Keratinocyte (primary cell): ENCODE measurements around the gene ZFR2. TPM values are rescaled to one million over a fixed set of nuclear protein-coding genes. Genes with fewer than 3 reads are reported as not detected.

Experiments used
- DNase-seq: peaks from one replicate; pipeline ENCODE4 v3.0.0-alpha.2; 2011; ENCODE audit warnings: low read depth, missing footprints, low spot score
- FAIRE-seq: peaks from 2 replicates; lab custom pipeline; 2011; peaks lifted over from hg19 to GRCh38; lab: Jason Lieb, UNC
- H2AFZ ChIP-seq: 2 replicates; pipeline ENCODE4 v1.6.0; 2012; ENCODE audit warnings: low read length, control low read depth, inconsistent platforms; ENCODE audit not compliant: control insufficient read depth
- H3K27ac ChIP-seq: 2 replicates; pipeline ENCODE4 v1.5.1; 2011; ENCODE audit warnings: low read length; ENCODE audit not compliant: control insufficient read depth, insufficient read depth
- H3K27me3 ChIP-seq: 3 replicates; pipeline ENCODE4 v1.6.0; 2011; ENCODE audit warnings: low read length; ENCODE audit not compliant: control insufficient read depth, insufficient read depth; ENCODE audit errors: extremely low read depth
- H3K36me3 ChIP-seq, 2 experiments: 2 replicates in 1 of 2; 3 replicates in 1 of 2; pipeline ENCODE4 v1.5.1; 2011; ENCODE audit warnings: low read length in 2 of 2, mild to moderate bottlenecking in 1 of 2; ENCODE audit not compliant: control insufficient read depth in 2 of 2, insufficient read depth in 2 of 2; ENCODE audit errors: extremely low read depth in 1 of 2
- H3K4me1 ChIP-seq: 3 replicates; pipeline ENCODE4 v1.5.1; 2011; ENCODE audit warnings: low read length; ENCODE audit not compliant: control insufficient read depth, insufficient read depth; ENCODE audit errors: extremely low read depth
- H3K4me2 ChIP-seq: 3 replicates; pipeline ENCODE4 v1.6.0; 2011; ENCODE audit warnings: low read depth, low read length; ENCODE audit not compliant: control insufficient read depth, insufficient read depth; ENCODE audit errors: extremely low read depth
- H3K4me3 ChIP-seq, 3 experiments: fragments of 200-600 bp in 1 of 3; sonication (generic) in 1 of 3; 2 replicates in 2 of 3; 3 replicates in 1 of 3; pipeline ENCODE4 v1.5.1; 2011 to 2016; ENCODE audit warnings: low read length in 3 of 3, mild to moderate bottlenecking in 3 of 3, control low read depth in 2 of 3, inconsistent platforms in 1 of 3, low read depth in 1 of 3, mixed read lengths in 1 of 3, mixed run types in 1 of 3, moderate library complexity in 1 of 3; ENCODE audit not compliant: control insufficient read depth in 2 of 3, insufficient read depth in 2 of 3; ENCODE audit errors: extremely low read depth in 1 of 3
- H3K79me2 ChIP-seq: 2 replicates; pipeline ENCODE4 v1.6.0; 2012; ENCODE audit warnings: low read length; ENCODE audit not compliant: control insufficient read depth, insufficient read depth
- H3K9ac ChIP-seq: 3 replicates; pipeline ENCODE4 v1.6.0; 2011; ENCODE audit warnings: low read length; ENCODE audit not compliant: control insufficient read depth, insufficient read depth; ENCODE audit errors: extremely low read depth
- H3K9me1 ChIP-seq: 3 replicates; pipeline ENCODE4 v1.6.0; 2011; ENCODE audit warnings: low read length; ENCODE audit not compliant: control insufficient read depth, insufficient read depth; ENCODE audit errors: extremely low read depth
- H3K9me3 ChIP-seq: 2 replicates; pipeline ENCODE4 v1.5.1; 2012; ENCODE audit warnings: low read depth, low read length; ENCODE audit not compliant: control insufficient read depth
- H4K20me1 ChIP-seq: 3 replicates; pipeline ENCODE4 v1.6.0; 2011; ENCODE audit warnings: low read length; ENCODE audit not compliant: control insufficient read depth, insufficient read depth; ENCODE audit errors: extremely low read depth
- EZH2 ChIP-seq: IDR thresholded peaks from one replicate; pipeline ENCODE4 v1.6.1; 2012; ENCODE audit warnings: inconsistent platforms, mild to moderate bottlenecking, low read length, moderate library complexity
- dilution Hi-C: fragments of 300-500 bp; cut with MboI; formaldehyde crosslinking; loops from one replicate; pipeline ENCODE4 v1.7.0; 2020; ENCODE audit warnings: low sequenced_read_pairs; ENCODE audit not compliant: extremely low pct_ligation_motif_present
- polyA plus RNA-seq, 5 experiments: library from polyadenylated mRNA; depleted of rRNA in 3 of 5; stranded (reverse) in 3 of 5; stranded (forward) in 1 of 5; unstranded in 1 of 5; fragments of >200 nt; gene quantifications; 1 replicate in 1 of 5; 2 replicates in 3 of 5; 3 replicates in 1 of 5; pipeline versions ENCODE4 v1.2.1 to v1.2.3, GENCODE V29; 2011 to 2012; ENCODE audit warnings: missing spikeins in 2 of 5, low read depth in 1 of 5, low replicate concordance in 1 of 5
- TF ChIP-seq, protein P1 (sequence below), 3 experiments: IDR thresholded peaks in 1 of 3; conservative IDR thresholded peaks in 1 of 3; optimal IDR thresholded peaks in 1 of 3; 2 replicates in 2 of 3; 3 replicates in 1 of 3; pipeline versions ENCODE3 to v1.5.1; 2011; ENCODE audit warnings: low read length in 3 of 3, mild to moderate bottlenecking in 3 of 3, moderate library complexity in 2 of 3, control low read depth in 1 of 3, inconsistent platforms in 1 of 3; ENCODE audit not compliant: insufficient read depth in 2 of 3; ENCODE audit errors: extremely low read depth in 1 of 3

ZFR2 gene
- polyA plus RNA-seq, 1 donor (not counting 4 experiments of a cell fraction or from before 2014, with no cell fraction given): not detected

DNA sequence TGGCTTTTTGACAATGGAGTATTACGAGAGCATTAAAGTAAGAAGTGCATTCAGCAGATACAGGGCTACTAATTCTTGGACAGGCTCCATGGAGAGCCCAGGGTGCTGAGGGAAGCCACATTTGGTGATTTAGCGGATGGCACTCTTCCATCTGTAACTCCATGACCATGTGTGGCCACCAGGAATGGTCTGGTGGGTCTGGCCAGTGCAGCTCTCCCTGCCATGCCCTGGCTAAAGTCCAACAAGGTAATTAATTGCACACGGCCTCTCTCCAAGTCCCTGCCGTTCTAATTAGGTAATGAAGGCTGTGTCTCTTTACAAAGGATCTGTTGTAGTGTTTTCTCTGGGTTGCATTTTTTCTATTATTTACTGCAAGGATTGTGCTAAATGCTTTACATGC, 4.3 kb upstream of the ZFR2 start:
- Histone ChIP-seq H3K9me1 (no peaks in the 10 kb centered on the region), H3K9ac (no peak overlapping the region), H3K4me1 (no peaks in the 10 kb centered on the region), H3K27ac (no peak overlapping the region), H2AFZ (no peak overlapping the region), H3K36me3 (no peaks in the 10 kb centered on the region), H3K79me2 (no peaks in the 10 kb centered on the region), H3K4me2 (no peak overlapping the region), H3K27me3 (peaks cover 20% of the 10 kb centered on the region), H4K20me1 (no peaks in the 10 kb centered on the region), H3K4me3 (no peak overlapping the region), H3K9me3 (peaks cover 5% of the 10 kb centered on the region)
- FAIRE-seq (no peak), DNase-seq (no peak)
- dilution Hi-C loops: no loop called here
- TF ChIP-seq, protein P1, sequence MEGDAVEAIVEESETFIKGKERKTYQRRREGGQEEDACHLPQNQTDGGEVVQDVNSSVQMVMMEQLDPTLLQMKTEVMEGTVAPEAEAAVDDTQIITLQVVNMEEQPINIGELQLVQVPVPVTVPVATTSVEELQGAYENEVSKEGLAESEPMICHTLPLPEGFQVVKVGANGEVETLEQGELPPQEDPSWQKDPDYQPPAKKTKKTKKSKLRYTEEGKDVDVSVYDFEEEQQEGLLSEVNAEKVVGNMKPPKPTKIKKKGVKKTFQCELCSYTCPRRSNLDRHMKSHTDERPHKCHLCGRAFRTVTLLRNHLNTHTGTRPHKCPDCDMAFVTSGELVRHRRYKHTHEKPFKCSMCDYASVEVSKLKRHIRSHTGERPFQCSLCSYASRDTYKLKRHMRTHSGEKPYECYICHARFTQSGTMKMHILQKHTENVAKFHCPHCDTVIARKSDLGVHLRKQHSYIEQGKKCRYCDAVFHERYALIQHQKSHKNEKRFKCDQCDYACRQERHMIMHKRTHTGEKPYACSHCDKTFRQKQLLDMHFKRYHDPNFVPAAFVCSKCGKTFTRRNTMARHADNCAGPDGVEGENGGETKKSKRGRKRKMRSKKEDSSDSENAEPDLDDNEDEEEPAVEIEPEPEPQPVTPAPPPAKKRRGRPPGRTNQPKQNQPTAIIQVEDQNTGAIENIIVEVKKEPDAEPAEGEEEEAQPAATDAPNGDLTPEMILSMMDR (optimal IDR thresholded peaks at IDR 0.05 in 1 of 3, IDR thresholded peaks at IDR 0.05 in 1 of 3, conservative IDR thresholded peaks at IDR 0.05 in 1 of 3; ENCODE audit: extremely low read depth in 1 of 3, insufficient read depth in 2 of 3, low read length in 3 of 3): no peak
- no peak for TF ChIP-seq EZH2

DNA sequence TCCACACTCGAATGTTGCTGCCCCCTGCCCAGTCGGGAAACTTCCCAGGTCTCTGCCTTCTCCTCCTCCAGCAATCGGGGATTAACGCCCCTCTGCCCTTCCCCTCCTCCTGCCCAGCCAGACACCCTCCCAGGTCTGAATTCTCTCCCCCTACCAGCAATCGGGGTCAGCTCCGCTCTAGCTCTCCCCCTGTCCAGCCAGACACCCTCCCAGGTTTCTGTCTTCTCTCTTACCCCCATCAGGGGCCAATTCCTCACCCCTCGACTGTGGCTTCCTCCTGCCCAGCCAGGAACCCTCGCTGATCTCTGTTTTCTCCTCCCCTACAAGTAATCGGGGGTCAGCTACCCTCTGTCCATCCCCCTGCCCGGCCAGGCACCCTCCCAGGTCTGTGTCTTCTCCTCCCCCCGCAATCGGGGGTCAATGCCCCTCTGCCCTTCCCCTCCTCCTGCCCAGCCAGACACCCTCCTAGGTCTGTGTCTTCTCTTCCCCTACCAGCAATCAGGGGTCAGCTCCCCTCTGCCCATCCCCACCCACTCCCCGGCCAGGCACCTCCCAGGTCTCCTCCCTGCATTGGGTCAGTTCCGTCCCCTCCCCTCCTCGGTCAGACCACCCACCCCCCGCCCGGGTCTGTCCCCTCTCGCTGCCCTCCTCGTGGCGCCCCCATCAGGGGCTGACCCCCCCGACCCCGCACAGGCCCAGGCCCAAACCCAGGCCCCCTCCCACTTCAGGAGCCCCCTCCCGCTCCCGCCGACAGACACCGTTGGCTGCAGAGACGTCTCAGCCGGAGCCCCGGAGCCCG, 668 bp downstream of the ZFR2 start:
- Histone ChIP-seq H3K27me3 (peaks cover 45% of the 10 kb centered on the region), H2AFZ (no peak overlapping the region), H3K4me3 (no peak overlapping the region), H3K9me3 (peaks cover 5% of the 10 kb centered on the region), H4K20me1 (peaks cover 3% of the 10 kb centered on the region), H3K36me3 (no peaks in the 10 kb centered on the region), H3K9ac (no peak overlapping the region), H3K4me1 (no peaks in the 10 kb centered on the region), H3K79me2 (no peaks in the 10 kb centered on the region), H3K4me2 (no peak overlapping the region), H3K9me1 (no peaks in the 10 kb centered on the region), H3K27ac (no peak overlapping the region)
- dilution Hi-C loops: no loop called here
- FAIRE-seq (no peak), DNase-seq (no peak)
- TF ChIP-seq, protein P1 (optimal IDR thresholded peaks at IDR 0.05 in 1 of 3, IDR thresholded peaks at IDR 0.05 in 1 of 3, conservative IDR thresholded peaks at IDR 0.05 in 1 of 3; ENCODE audit: extremely low read depth in 1 of 3, insufficient read depth in 2 of 3, low read length in 3 of 3): no peak
- TF ChIP-seq EZH2: no peak
